ENCODE measurements around the gene SCARF2. TPM values are rescaled to one million over a fixed set of nuclear protein-coding genes. Genes with fewer than 3 reads are reported as not detected.
"Not testable (repeated sequence)": the region's sequence is repeated elsewhere in the genome, so short reads cannot be mapped to it uniquely, and the experiment has no call there.

Gene SCARF2
- total and polyA plus RNA-seq, 7 experiments from 2014 or later, result 0.21 to 2.6 (median 2.0) TPM

DNA sequence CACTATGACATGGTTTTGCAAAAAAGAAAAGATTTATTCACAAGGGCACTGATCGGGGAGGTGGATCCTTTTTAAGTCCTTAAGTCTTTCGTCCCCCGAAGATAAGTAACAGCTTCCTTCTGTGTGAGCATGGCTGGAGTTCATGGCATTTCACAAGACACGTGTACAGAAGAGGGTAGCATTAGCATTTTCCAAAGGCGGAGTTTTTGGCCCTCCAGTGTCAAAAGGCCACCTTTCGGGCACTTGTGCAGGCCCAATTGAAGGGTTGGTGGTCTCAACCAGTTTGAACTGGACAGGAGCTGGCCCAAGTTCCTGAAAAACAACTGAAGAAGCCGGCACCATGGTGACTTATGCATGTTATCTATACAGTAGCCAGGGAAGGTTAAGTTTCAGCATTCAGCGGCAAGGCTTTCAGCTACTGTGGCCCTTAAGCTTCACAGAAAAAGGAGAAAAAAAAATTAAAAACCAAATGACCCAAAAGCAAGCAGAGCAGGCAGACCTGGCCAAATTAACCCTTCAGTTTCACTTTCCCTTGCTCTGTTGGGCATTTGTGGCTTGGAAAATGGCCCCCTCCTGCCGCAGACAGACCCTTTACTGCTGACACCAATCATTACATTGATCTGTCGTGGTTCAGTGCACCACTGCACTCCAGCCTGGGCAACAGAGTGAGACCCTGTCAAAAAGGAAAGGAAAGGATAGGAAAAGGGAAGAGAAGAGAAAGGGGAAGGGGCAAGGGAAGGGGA lies 25.0 kb downstream of the SCARF2 start:
- Histone ChIP-seq H3K36me3 (ENCODE audit: control insufficient read depth in 2 of 3, insufficient read depth in 3 of 3, low read length in 3 of 3) (peaks cover 0 to 1% (median 0%) of the 10 kb centered on the region in 3 experiments), H3K9me3 (ENCODE audit: control insufficient read depth in 2 of 3, low read length in 3 of 3) (no peaks in the 10 kb centered on the region), H3K4me3 (ENCODE audit: low read length) (no peak overlapping the region), H3K27ac (ENCODE audit: low read depth, low read length) (no peak overlapping the region), H3K27me3 (ENCODE audit: control insufficient read depth in 2 of 2, insufficient read depth in 2 of 2, low read length in 2 of 2) (no peaks in the 10 kb centered on the region), H3K4me1 (ENCODE audit: control insufficient read depth in 2 of 2, insufficient read depth in 2 of 2, low read length in 2 of 2) (peaks cover 0 to under 1% of the 10 kb centered on the region in 2 donors)
- ChIA-PET CTCF (interaction anchor here (0.9 to 1.2 kb wide), 2 partner anchors 37 to 193 kb away, joined by 3 to 4 read pairs; no protein-coding TSS in a partner anchor), POLR2A (interaction anchor here (1.0 kb wide), 1 partner anchor 79 kb away, joined by 9 read pairs; no protein-coding TSS in a partner anchor)
- Mint-ChIP-seq H3K36me3 (peaks cover 0 to 9% (median 0%) of the 10 kb centered on the region in 5 donors), H3K4me1 (peaks cover 0 to 4% (median 0%) of the 10 kb centered on the region in 7 donors), H3K4me3 (no peak overlapping the region), H3K9me3 (no peaks in the 10 kb centered on the region), H3K27me3 (peaks cover 0 to 28% (median 0%) of the 10 kb centered on the region in 5 donors), H3K27ac (no peak overlapping the region)
- intact Hi-C loops (cut with micrococcal nuclease), result no loop called here
- DNase-seq, result no peak
- ATAC-seq, result no peak

DNA sequence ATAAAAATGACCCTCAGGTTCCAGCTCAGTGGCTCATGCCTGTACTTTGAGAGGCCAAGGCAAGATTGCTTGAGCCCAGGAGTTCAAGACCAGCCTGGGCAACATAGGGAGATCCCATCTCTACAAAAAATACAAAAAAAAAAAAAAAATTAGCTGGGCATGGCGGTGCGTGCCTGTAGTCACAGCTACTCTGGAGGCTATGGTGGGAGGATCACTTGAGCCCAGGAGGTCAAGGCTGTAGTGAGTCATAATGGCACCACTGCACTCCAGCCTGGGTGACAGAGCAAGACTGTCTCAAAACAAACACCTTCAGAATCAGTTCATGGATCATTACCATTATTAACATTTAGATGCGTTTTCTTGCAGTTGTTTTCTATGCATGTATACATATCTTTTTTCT lies 28.2 kb downstream of the SCARF2 start:
- H3K27me3 ChIP-seq (ENCODE audit: control insufficient read depth in 2 of 2, insufficient read depth in 2 of 2, low read length in 2 of 2); DNase-seq; H3K4me3 Mint-ChIP-seq; ATAC-seq; H3K4me1 ChIP-seq (ENCODE audit: control insufficient read depth in 2 of 2, insufficient read depth in 2 of 2, low read length in 2 of 2); H3K4me3 ChIP-seq (ENCODE audit: low read length); H3K27ac Mint-ChIP-seq; H3K4me1 Mint-ChIP-seq; intact Hi-C loops (cut with micrococcal nuclease); H3K9me3 Mint-ChIP-seq; H3K27ac ChIP-seq (ENCODE audit: low read depth, low read length); H3K9me3 ChIP-seq (ENCODE audit: control insufficient read depth in 2 of 3, low read length in 3 of 3): not testable (repeated sequence)
- Mint-ChIP-seq H3K27me3 (peaks cover 0 to 14% (median 0%) of the 10 kb centered on the region in 5 donors), H3K36me3 (peaks cover 0 to 22% (median 3%) of the 10 kb centered on the region in 5 donors)
- peaks cover 0 to 33% (median 0%) of the 10 kb centered on the region in 3 experiments for H3K36me3 ChIP-seq (ENCODE audit: control insufficient read depth in 2 of 3, insufficient read depth in 3 of 3, low read length in 3 of 3)
- CTCF ChIA-PET, result interaction anchor here (0.7 kb wide), 1 partner anchor 343 kb away, joined by 3 read pairs; no protein-coding TSS in a partner anchor
- POLR2A ChIA-PET, result interaction anchor here (1.4 kb wide), 1 partner anchor 16 kb away, joined by 6 read pairs; the partner anchor contains the start of gene ZNF74

DNA sequence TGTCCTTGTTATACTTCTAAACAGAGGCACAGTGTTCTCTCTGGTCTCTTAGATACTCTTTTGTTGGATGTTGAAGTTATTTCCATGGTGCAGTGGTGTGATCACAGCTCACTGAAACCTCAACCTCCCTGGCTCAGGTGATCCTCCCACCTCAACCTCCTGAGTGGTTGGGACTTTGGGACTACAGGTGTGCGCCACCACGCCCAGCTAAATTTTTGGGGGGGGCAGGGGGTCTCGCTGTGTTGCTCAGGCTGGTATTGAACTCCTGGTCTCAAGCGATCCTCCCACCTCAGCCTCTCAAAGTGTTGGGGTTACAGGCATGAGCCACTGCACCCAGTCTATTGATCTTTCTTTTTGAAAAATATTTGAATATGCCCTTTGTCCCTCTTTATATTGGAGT lies 28.7 kb downstream of the SCARF2 start:
- Histone ChIP-seq H3K36me3 (ENCODE audit: control insufficient read depth in 2 of 3, insufficient read depth in 3 of 3, low read length in 3 of 3) (peaks cover 0 to 37% (median 0%) of the 10 kb centered on the region in 3 experiments), H3K4me3 (ENCODE audit: low read length) (no peak overlapping the region), H3K9me3 (ENCODE audit: control insufficient read depth in 2 of 3, low read length in 3 of 3) (no peaks in the 10 kb centered on the region), H3K27ac (ENCODE audit: low read depth, low read length) (no peak overlapping the region), H3K4me1 (ENCODE audit: control insufficient read depth in 2 of 2, insufficient read depth in 2 of 2, low read length in 2 of 2) (peaks cover 0 to 3% of the 10 kb centered on the region in 2 donors), H3K27me3 (ENCODE audit: control insufficient read depth in 2 of 2, insufficient read depth in 2 of 2, low read length in 2 of 2) (no peaks in the 10 kb centered on the region)
- H3K27ac Mint-ChIP-seq, result no peak overlapping the region
- peaks cover 0 to 24% (median 5%) of the 10 kb centered on the region in 5 donors for H3K36me3 Mint-ChIP-seq
- H3K4me1 Mint-ChIP-seq, result peaks cover 1 to 6% (median 2%) of the 10 kb centered on the region in 7 donors
- ChIA-PET POLR2A (interaction anchor here (0.6 kb wide), 1 partner anchor 45 kb away, joined by 3 read pairs; no protein-coding TSS in a partner anchor), CTCF (interaction anchor here (0.6 to 0.7 kb wide), 2 partner anchors 238 to 344 kb away, joined by 3 read pairs; no protein-coding TSS in a partner anchor)
- H3K4me3 Mint-ChIP-seq, result no peak overlapping the region
- peaks cover 0 to 11% (median 0%) of the 10 kb centered on the region in 5 donors for H3K27me3 Mint-ChIP-seq
- no peaks in the 10 kb centered on the region for H3K9me3 Mint-ChIP-seq
- DNase-seq (no peak), ATAC-seq (no peak)
- intact Hi-C loops (cut with micrococcal nuclease), result no loop called here

DNA sequence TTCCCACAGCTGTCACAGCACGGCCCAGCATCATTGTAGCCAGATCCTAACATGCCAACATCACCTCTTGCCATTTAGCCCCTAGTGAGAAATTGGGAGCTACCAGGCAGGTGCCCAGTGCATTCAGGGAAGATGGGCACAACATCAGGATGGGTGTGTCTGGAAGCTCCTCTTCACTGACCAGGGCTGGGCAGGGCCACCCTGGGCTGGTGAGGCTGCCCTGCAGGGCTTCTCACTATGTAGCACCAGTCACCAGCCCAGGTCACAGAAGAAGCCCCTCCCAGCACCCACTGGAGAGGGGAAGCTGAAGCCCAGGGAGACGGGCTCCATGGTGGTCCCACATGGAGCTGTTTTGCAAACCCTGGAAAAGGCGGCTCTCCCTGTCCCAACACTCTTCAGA lies 29.8 kb downstream of the SCARF2 start:
- intact Hi-C loops (cut with micrococcal nuclease), result loop anchor here in 1 of 2 donors (1.0 kb wide), 1 partner anchor 15 kb away; no protein-coding TSS in a partner anchor
- Histone ChIP-seq H3K36me3 (ENCODE audit: control insufficient read depth in 2 of 3, insufficient read depth in 3 of 3, low read length in 3 of 3) (peaks cover 0 to 45% (median 0%) of the 10 kb centered on the region in 3 experiments), H3K27ac (ENCODE audit: low read depth, low read length) (no peak overlapping the region), H3K27me3 (ENCODE audit: control insufficient read depth in 2 of 2, insufficient read depth in 2 of 2, low read length in 2 of 2) (no peaks in the 10 kb centered on the region), H3K9me3 (ENCODE audit: control insufficient read depth in 2 of 3, low read length in 3 of 3) (no peaks in the 10 kb centered on the region), H3K4me3 (ENCODE audit: low read length) (no peak overlapping the region), H3K4me1 (ENCODE audit: control insufficient read depth in 2 of 2, insufficient read depth in 2 of 2, low read length in 2 of 2) (peaks cover 0 to 13% of the 10 kb centered on the region in 2 donors)
- Mint-ChIP-seq H3K9me3 (peaks cover 0 to 2% (median 0%) of the 10 kb centered on the region in 11 donors), H3K4me1 (peaks cover 9 to 16% (median 12%) of the 10 kb centered on the region in 7 donors), H3K27ac (no peak overlapping the region), H3K4me3 (no peak overlapping the region), H3K27me3 (peaks cover 0 to 6% (median 0%) of the 10 kb centered on the region in 5 donors), H3K36me3 (peaks cover 0 to 35% (median 8%) of the 10 kb centered on the region in 5 donors)
- ATAC-seq, result no peak
- ChIA-PET POLR2A (interaction anchor here (1.3 kb wide), 1 partner anchor 12 kb away, joined by 4 read pairs; no protein-coding TSS in a partner anchor), CTCF (no interaction called here)
- DNase-seq, result no peak

DNA sequence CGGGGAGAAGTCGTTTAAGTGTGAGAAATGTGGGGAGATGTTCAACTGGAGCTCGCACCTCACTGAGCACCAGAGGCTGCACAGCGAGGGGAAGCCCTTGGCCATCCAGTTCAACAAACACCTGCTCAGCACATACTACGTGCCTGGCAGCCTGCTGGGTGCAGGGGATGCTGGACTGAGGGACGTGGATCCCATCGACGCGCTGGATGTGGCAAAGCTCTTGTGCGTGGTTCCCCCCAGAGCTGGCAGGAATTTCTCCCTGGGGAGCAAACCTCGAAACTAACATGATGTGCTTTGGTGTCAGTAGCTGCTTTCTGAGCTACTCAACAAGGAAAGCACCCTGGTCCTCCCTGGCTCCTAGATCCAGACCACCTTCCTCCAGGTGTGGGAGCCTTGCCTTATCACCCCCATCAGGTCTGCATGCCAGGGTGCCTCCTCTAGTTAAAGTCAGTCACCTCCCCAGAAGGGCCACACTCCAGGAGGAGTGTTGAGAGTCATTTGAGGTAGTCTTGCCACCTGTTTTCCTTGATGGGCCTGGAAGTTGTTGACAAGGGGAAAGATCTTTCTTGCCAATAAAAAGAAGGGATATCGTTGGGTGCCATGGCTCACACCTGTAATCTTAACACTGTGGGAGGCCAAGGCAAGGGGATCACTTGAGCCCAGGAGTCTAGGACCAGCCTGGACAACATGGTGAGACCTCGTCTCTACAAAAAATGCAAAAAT lies 30.8 kb downstream of the SCARF2 start:
- CTCF ChIA-PET, result no interaction called here
- POLR2A ChIA-PET, result interaction anchor here (1.3 kb wide), 1 partner anchor 11 kb away, joined by 4 read pairs; no protein-coding TSS in a partner anchor
- ATAC-seq, result no peak

DNA sequence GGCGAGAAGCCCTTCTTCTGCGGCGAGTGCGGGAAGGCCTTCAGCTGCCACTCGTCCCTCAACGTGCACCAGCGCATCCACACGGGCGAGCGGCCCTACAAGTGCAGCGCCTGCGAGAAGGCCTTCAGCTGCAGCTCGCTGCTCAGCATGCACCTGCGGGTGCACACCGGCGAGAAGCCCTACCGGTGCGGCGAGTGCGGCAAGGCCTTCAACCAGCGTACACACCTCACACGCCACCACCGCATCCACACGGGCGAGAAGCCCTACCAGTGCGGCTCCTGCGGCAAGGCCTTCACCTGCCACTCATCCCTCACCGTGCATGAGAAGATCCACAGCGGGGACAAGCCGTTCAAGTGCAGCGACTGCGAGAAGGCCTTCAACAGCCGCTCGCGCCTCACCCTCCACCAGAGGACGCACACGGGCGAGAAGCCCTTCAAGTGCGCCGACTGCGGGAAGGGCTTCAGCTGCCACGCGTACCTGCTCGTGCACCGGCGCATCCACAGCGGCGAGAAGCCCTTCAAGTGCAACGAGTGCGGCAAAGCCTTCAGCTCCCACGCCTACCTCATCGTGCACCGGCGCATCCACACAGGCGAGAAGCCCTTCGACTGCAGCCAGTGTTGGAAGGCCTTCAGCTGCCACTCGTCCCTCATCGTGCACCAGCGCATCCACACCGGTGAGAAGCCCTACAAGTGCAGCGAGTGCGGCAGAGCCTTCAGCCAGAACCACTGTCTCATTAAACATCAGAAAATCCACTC lies 31.5 kb downstream of the SCARF2 start:
- ATAC-seq (no peak), DNase-seq (no peak)
- peaks cover 0 to 15% of the 10 kb centered on the region in 2 donors for H3K4me1 ChIP-seq (ENCODE audit: control insufficient read depth in 2 of 2, insufficient read depth in 2 of 2, low read length in 2 of 2)
- H3K36me3 Mint-ChIP-seq, result peaks cover 0 to 43% (median 10%) of the 10 kb centered on the region in 5 donors
- H3K27me3 Mint-ChIP-seq, result no peaks in the 10 kb centered on the region
- H3K9me3 Mint-ChIP-seq, result peaks cover 0 to 2% (median 0%) of the 10 kb centered on the region in 11 donors
- POLR2A ChIA-PET, result no interaction called here
- H3K4me1 Mint-ChIP-seq, result peaks cover 10 to 16% (median 12%) of the 10 kb centered on the region in 7 donors
- no peak overlapping the region for H3K27ac Mint-ChIP-seq
- H3K9me3 ChIP-seq (ENCODE audit: control insufficient read depth in 2 of 3, low read length in 3 of 3), result no peaks in the 10 kb centered on the region
- no peaks in the 10 kb centered on the region for H3K27me3 ChIP-seq (ENCODE audit: control insufficient read depth in 2 of 2, insufficient read depth in 2 of 2, low read length in 2 of 2)
- no peak overlapping the region for H3K27ac ChIP-seq (ENCODE audit: low read depth, low read length)
- CTCF ChIA-PET, result no interaction called here
- no peak overlapping the region for H3K4me3 ChIP-seq (ENCODE audit: low read length)
- intact Hi-C loops (cut with micrococcal nuclease), result no loop called here
- no peak overlapping the region for H3K4me3 Mint-ChIP-seq
- peaks cover 0 to 51% (median 3%) of the 10 kb centered on the region in 3 experiments for H3K36me3 ChIP-seq (ENCODE audit: control insufficient read depth in 2 of 3, insufficient read depth in 3 of 3, low read length in 3 of 3)

More for the DNA sequence above, 30.8 kb downstream of the SCARF2 start:
- H3K4me3 ChIP-seq (ENCODE audit: low read length), result no peak overlapping the region
- H3K4me1 ChIP-seq (ENCODE audit: control insufficient read depth in 2 of 2, insufficient read depth in 2 of 2, low read length in 2 of 2), result peaks cover 0 to 15% of the 10 kb centered on the region in 2 donors
- H3K9me3 ChIP-seq (ENCODE audit: control insufficient read depth in 2 of 3, low read length in 3 of 3), result no peaks in the 10 kb centered on the region
- no peak overlapping the region for H3K27ac ChIP-seq (ENCODE audit: low read depth, low read length)
- Mint-ChIP-seq H3K27ac (no peak overlapping the region), H3K27me3 (no peaks in the 10 kb centered on the region), H3K9me3 (peaks cover 0 to 2% (median 0%) of the 10 kb centered on the region in 11 donors), H3K4me3 (no peak overlapping the region), H3K4me1 (peaks cover 10 to 16% (median 12%) of the 10 kb centered on the region in 7 donors), H3K36me3 (peaks cover 0 to 35% (median 8%) of the 10 kb centered on the region in 5 donors)
- no peaks in the 10 kb centered on the region for H3K27me3 ChIP-seq (ENCODE audit: control insufficient read depth in 2 of 2, insufficient read depth in 2 of 2, low read length in 2 of 2)
- no peak for DNase-seq
- peaks cover 0 to 45% (median 0%) of the 10 kb centered on the region in 3 experiments for H3K36me3 ChIP-seq (ENCODE audit: control insufficient read depth in 2 of 3, insufficient read depth in 3 of 3, low read length in 3 of 3)
- intact Hi-C loops (cut with micrococcal nuclease), result loop anchor here in 1 of 2 donors (1.0 kb wide), 1 partner anchor 14 kb away; no protein-coding TSS in a partner anchor
